NCI-H187 treated with DMSO at 0.1 percent for 48 hours (cell line): ENCODE results near the gene SND1.

Experiments
- DNase-seq: peaks from one replicate; lab custom pipeline; 2025; lab: John Stamatoyannopoulos, UW

The SND1 gene

DNA sequence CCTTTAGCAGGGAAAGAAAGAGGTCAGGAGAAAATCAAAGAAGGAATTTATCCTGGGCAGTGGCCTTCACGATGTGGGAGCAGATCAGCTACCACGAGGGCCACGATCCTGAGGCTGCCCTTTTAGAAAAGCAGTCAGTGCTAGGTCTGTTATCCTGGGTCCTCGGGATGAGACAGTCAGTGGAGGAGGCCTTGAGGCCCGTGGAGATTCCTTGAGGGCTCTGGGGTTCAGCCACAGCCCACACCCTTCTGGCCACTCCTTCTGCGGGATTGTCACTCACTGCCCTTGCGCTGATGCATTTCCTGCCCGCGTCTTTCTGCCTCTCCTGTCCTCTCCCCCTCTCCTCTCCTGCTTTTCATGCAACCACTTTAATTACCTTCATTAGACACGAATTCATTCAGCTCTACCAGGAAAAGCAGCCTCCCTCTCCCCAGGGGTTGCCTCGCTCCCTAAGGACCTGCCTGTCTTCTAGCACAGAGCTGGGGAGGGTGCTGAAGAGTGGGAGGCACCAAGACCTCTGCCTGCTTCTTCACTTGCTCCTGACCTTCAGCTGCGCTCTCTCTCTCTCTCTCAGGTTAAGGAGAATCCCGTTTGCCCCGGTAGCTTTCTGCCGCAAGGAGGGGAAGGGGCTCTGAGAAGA lies 421.8 kb downstream of the SND1 start:
- DNase-seq = no peak

DNA sequence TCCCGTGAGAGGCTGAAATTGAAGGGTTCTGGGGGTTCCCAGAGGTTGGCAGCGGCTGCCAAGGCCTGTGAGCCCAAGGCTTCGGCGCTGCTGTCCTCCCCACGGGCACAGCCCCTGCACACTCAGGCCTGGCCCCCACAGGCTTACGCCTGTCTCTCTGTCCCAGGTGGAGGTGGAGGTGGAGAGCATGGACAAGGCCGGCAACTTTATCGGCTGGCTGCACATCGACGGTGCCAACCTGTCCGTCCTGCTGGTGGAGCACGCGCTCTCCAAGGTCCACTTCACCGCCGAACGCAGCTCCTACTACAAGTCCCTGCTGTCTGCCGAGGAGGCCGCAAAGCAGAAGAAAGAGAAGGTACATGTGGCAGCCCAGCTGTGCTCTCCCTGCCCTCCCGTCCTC lies 422.3 kb downstream of the SND1 start:
- no peak for DNase-seq

DNA sequence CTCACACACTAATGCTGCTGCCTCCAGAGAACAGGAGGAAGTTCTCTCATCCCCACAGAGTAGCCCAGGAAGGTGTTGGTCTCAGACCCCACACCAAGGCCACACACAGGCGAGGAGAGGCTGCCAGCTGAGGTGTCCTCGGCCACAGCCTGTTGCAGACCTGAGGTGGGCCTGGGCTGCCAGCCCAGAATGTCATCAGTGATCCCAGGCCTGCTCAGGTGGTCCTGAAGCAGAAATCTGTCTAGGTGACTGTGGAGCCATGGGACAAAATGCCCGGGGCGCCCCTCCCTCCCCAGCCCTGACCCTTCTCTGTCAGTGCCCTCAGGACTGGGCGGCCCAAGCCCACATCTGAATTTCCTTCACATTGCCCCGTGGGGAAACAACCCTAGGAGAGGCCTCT lies 422.7 kb downstream of the SND1 start:
- no peak for DNase-seq

DNA sequence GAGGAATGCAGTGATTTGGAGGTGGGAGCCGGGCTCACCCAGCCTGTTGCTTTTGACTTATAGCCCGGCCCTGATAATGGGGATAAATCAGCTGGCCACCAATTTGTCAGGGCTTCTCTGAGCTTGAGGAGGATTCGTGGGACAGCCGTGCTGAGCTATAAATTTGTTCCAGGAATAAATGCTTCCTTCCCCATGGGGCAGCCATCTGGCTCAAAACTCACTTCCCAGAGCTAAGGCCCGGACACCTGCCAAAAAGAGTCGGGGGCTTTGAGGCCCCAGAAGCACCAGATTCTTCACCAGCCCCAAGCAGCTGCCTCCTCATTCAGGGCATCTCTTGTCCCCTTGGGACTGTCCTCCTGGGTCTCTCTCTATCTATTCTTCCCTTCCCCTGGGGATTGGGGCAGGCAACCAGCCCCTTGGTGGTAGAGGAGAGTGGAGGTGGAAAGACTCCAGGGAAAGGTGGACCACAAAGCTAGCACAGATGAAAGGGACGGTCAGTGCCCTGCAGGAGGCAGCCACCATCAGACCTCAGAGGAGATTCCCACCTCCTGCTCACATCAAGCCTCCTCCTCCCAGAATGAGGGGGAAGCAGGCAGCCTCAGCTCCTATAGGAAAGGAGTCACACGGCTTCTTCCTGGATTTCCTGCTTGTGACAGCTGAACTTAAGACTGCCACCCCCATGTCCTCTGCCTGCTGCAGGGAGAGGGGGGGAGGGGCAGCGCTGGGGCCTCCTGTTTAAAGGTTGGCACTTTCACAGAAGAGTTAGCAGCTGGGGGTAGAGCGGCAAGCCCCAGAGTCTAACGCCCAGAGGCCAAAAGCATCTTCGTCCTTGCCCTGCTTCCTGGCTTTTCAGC lies 423.5 kb downstream of the SND1 start:
- no peak for DNase-seq

DNA sequence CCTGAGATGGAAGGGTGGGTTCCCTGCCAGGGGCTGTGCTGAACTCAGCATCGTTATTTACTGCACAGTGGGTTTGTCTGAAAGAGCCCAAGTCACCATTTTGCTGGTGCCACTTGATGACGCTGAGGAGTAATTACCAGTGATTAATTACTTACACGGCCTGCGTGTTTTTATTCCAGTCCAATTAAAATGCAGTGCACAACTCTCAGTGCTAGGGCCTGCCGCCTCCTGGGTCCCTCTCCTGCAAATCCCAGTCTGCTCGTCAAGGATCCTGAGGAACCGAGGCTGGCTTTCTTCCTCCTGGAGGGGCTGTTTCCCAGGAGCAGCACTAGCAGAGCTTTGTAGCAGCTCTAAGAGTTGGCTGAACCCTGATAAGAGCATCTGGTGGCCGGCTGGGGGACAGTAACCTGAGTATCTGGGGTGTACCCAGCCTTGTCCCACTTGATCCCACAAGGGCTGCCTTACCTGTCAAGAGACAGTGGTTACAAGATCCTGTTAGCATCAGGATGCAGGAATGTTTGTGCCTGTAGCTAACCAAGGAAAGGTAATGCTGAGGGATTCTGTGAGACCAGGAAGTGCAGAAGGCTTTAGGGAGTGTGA lies 424.3 kb downstream of the SND1 start:
- DNase-seq = no peak

DNA sequence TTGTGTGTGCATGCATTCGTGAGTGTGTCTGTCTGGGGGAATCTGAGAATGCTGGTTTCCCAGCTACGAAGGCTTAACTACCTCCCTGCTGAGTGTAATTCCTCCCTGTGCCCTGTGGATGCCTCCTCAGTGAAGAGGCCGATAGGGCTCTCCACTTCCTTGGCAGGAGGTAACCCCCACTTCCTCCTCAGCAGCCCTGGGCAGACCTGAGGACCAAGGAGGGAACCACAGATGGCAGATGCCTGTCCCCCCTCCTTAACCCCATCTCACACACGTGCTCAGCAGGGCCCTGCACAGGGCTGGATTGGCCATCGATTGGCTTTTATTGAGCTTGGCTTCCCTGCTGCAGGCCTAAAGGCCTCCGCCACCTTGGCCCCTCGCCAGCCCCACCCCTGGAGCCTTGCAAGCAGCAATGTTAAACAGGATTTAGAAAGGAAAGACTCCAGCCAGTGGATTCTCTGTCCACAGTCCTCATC lies 424.8 kb downstream of the SND1 start:
- no peak for DNase-seq

DNA sequence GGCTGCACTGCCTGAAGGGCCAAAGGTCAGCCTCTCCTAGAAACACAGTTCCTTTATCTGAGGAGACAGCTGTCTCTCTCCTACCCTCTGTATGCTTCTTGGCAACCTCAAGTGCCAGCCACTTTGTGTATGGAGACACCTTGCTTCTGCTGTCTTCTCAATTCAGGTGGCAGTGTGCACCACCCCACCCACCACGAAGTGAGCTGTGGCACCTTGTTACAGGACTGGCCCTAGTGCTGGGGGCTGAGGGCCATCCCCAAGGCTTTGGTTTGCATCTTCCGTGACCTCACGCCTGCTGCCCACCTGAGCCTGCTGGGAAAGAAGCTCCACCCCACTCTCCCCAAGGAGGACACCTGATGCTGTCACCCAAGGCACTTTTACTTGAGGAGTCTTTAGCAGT lies 426.3 kb downstream of the SND1 start:
- no peak for DNase-seq

DNA sequence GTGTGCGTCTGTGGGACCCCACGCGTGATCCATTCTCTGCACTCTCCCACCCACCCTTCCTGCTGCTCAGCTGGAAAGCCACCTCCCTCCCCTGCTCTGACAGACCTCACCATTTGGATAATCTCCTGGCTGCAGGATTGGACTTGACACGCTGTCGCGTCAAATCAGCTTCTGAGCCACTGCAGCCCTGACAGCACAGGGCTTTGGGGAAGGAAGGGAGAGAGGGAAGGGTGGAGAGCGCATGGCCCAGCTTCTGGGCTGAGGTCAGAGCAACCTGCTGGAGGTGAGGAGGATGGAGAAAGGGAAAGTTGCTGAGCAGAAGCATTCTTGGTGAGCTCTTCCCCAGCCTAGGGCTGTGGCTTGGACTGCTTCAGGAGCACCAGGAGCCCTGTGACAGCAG lies 428.2 kb downstream of the SND1 start:
- no peak for DNase-seq

DNA sequence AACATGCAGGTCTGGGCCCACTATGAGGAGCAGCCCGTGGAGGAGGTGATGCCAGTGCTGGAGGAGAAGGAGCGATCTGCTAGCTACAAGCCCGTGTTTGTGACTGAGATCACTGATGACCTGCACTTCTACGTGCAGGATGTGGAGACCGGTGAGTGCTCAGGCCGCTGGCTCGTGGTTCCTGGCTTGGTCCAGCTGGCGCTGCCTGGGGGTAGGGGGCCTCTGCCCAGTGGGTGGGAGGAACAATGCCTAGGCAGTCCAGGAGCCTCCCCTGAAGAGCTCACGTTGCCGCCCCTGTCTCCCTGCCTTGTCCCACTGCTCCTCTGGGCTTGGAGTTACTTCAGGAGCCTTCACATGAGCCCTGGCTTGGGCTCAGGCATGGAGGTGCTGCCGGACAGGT lies 429.4 kb downstream of the SND1 start:
- DNase-seq = no peak

DNA sequence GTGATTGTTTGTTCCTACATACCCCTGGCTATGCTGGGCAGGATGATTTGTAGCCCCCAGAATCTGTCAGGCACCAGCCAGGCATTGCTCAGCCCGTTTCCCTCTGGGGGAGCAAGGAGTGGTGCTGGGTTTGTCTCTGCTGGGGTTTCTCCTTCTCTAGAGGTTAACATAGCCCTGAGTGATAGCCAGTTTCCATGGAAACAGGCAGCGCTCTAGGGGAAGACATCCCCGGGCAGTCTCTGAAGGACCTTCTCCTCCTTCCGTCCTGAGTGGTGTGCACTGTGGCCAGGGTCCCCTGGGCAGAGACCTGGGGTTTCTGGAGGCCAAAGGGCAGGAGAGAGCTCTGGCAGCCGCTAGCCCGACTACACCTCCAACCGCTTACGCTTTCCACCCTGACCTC lies 429.8 kb downstream of the SND1 start:
- DNase-seq = no peak

DNA sequence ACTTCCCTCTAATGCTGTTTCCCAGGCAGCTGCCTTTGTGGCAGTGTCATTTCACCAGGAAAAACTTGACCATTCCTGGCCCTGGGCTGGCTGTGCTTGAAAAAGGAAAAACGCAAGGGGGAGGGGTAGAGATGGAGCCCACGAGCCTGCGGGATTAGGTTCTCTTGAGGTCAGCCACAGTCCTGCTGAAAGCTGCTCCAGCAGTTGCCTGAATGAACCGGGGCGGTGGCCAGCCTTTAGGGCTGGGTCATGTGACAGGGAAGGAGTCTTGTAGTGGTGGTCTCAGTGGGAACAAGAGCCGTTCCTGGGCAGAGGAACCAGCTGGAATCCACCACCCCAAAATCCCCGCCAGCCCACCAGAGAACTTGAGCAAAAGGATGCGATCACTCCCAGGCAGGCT lies 430.4 kb downstream of the SND1 start:
- DNase-seq = no peak

DNA sequence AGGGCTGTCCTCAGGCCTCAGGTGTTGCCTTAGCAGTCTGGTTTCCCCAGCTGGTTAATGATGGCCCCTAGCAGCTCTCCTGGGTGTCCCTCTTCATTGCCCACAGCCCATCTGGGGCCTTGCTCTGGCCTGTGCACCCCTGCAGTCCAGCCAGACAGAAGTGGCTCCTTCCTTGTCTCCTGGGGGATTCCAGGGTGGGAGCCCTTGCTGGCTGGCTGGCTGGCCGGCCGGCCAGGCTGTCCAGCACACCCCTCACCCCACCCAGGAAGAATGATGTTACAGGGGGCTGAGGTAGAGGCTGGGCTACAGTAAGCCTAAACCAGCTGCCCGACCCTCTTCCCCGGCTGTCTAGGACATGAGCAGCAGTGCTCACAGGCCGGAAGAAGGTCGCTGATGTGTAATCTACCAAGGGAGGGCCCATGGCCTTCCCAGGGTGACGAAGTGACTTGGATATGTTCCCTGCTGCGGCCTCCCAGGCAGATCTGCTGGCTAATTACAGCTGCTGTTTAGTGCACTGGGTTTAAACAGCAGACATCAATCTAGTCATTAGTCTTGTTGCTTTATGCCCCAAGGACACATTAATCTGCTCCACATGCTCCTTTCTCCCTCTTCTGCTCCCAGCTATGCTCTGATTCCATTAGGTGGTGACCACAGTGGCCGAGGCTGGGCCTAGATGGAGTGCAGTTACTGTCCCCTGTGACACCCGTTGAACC lies 433.1 kb downstream of the SND1 start:
- no peak for DNase-seq

DNA sequence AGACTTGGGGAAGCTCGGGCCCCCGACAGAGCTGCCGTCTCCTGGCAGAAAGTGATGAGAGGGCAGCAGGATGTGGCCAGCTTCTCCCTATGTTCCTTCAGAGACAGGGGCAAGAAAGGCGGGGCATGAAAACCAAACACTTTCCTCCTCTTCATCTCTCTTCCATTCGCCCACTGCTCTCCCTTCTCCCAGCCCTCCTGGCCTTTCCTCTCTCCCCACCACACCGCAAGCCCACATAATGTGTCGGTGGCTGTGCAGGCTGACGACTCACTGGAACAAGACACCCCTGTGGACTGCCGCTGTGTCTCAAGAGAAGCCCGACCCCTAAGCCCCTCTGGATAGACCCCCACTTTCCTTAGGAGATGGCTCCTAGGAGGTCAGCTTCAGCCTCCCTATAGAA lies 438.5 kb downstream of the SND1 start:
- no peak for DNase-seq

DNA sequence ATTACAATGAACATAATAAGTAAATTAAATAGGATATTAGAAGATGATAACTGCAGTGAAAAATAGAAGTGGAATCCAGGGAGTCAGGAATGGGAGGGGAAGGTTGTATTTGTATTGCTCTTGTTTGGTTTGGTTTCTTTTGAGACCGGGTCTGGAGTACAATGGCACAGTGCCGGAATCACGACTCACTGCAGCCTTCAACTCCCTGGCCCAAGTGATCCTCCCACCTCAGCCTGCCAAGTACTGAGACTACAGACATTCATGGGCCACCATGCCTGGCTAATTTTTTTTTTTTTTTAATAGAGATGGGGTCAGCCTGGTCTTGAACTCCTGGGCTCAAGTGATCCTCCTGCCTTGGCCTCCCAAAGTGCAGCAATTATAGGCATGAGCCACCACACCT lies 439.1 kb downstream of the SND1 start:
- no peak for DNase-seq

DNA sequence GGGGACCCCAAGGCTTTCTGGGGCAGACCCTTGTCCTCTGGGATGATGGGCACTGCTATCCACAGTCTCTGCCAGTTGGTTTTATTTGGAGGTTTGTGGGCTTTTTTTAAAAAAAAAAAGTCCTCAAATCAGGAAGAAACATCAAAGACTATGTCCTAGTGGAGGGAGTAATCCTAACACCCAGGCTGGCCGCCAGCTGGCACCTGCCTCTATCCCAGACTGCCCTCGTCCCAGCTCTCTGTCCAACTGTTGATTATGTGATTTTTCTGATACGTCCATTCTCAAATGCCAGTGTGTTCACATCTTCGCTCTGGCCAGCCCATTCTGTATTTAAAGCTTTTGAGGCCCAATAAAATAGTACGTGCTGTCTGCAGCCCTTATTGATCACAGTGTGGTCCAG lies 440.2 kb downstream of the SND1 start:
- no peak for DNase-seq

DNA sequence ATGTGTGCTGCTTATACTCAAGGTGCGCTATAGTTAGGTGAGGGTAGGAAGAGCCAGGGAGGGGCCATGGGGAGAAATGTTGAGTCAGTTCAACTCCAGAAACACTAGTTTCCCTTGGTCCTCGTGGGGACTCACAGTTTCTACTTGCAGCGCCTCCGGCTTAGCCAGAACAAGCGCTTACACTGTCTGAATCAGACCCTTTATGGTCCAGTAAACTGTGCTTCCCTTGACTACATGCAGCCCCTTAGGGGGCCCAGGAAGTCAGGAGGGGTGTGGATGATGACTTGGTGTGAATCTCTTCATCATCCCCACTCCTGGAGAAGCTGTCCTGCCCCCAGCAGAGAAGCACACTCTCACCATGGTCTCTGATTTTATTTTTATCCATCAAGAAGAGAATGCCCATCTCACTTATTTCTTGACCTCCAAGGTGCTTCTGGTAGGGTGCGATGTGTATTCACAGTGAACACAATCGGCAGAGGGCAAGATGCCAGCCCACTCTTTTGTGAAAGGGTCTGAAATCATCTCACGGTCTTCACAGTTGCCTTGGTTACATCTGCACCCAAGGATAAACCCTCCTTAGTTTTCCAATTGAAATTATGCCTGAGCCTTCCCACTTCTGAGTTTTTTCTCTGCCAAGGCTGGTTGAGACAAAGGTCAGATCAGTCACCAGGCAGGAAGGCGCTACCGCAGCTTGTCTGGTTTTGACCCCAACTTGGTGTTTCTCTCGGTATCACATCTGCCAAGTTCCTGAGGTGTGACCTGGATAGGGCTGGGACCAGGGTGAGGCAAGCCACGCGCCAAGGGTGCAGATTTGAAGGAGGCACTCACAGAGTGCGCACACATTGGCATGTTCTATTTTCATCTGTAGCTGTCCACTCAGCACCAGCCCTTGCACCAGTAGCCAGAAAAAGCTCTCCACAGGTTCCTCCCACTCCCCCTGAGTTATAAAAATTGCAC lies 441.9 kb downstream of the SND1 start:
- no peak for DNase-seq

DNA sequence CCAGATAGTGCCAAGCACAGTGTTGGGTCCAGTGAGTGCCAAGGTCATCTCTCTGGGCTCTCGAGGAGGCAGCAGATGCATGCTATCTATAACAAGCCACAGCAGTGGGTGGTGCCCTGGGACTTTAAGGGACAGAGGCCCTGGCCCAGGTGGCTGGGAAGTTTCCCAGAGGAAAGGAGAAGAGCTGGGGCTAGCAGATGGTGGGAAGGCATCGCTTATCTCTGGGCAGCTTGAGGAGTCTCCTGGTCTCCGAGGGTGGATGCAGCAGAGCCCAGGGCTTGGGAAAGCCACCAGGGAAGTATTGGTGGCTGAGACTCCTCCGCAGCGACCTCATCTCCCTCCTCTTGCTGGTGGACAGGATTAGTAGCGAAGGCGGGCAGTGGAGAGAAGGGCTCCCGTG lies 442.7 kb downstream of the SND1 start:
- DNase-seq = no peak

DNA sequence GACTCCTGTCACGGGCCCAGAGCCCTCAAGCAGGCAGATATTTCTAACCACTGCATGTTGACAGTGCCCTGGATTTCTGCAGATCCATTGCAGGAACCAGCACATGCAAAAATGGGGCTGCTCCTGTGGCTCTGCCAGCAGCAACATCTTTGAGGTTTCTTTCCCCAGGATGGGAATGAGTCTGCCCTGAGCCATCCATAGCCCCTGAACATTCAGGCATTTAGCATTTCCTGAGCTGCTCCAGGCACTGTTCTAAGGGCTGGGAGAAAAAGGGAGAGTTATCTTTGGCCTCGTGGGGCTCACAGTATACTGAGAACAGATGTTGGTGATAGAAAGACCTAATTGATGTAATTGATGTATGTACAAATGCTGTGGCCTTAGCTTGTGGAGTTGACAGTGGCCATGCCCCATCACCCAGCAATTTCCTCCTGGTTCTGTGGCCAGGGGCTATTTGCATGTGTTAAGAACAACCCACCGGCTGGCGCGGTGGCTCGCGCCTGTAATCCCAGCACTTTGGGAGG lies 445.3 kb downstream of the SND1 start:
- no peak for DNase-seq

DNA sequence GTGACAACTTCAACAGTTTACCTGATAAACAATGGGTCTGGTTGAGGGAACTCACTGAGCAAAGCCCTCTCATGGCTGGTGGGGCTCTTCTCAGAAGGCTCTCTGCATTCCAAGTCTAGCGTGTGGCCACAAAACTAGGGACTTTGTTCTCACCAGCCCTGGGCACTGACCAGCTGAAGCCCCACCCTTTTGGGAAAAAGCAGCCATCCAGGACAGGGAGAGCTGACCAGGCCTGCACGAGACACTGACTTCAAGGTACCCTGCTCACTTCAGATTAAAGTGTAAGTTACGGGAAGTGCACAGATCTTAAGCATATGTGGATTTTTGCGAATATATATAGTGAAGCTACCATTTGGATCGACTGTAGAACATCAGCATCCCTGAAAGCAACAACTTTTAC lies 446.6 kb downstream of the SND1 start:
- no peak for DNase-seq

DNA sequence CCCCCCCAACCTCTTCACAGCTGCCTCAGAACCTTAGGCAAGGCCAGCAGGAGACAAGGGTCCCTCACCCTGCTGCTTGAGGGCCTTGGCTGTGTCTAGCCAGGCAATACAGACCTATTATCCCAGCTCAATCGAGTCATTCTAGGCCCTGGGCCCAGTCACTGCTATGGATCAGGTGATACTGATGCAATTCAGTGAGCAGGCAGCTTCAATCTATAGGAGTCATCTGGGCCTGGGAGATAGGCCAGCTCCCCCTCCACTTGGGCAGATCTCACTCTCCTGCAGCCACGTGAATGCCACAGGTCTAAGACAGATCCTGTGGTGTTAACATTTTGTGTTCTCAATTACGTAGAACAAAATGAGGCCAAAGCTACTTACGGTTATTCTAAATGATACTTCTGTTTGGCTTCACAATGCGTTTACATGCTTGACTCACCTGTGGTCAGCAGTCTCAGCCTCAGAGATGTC lies 447.2 kb downstream of the SND1 start:
- no peak for DNase-seq
